Measurements from ENCODE around the gene KCNH8.

DNA sequence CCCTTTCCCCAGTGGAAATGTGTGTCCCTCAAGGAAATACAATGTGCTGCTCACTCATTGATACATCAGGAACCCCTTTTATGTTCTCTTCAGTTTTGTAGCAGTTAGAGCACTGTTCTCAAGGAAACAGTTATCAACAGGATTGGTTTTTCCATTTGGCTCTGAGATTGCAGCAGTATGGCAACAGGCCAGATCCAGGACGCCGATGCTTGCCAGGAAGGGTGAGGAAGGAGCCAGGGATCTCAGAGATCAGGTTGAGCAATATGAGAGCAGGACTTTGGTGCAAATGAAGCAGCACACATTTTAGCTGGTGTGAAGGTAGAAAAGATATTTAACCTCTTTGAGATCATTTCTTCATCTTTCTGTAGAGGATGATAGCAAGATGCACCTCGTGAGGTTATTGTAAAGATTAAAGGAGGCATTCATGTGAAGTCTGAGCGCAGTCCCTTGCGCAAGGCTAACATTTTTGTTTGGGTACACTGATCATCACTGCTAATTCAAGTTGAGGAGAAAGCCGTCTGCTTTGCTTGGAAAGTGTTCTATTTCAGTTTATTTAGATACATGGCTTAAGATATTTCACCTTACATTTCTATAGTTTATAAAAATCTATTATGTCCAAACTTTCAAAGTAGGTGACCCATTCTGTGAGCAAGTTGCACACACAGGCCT is 68.5 kb downstream of the KCNH8 start:
- TF ChIP-seq POLR2A (IDR thresholded peaks at IDR 0.05; ENCODE audit: low read depth, low read length): no peak
- TF ChIP-seq PAX5 (IDR thresholded peaks at IDR 0.05; ENCODE audit: insufficient read depth, low read length, severe bottlenecking): no peak
- no peak for TF ChIP-seq POLR2AphosphoS5 (IDR thresholded peaks at IDR 0.05; ENCODE audit: low read depth, low read length)
- no peak for TF ChIP-seq POU2F2 (IDR thresholded peaks at IDR 0.05; ENCODE audit: low read depth, low read length)
